Kidney (tissue), 14 donors: ENCODE results near the gene POLD4. TPM values are rescaled to one million over a fixed set of nuclear protein-coding genes. Genes with fewer than 3 reads are reported as not detected.
A peak's percentile ranks its signal among the peaks of the same experiment; 100 is the strongest.

Experiments used
- DNase-seq, 5 donors: peaks; one replicate each; pipeline ENCODE4 v3.0.0-alpha.2; 2013 to 2020
- FAIRE-seq: peaks from 2 replicates; lab custom pipeline; 2012; peaks lifted over from hg19 to GRCh38; lab: Jason Lieb, UNC
- H3K27ac ChIP-seq, 2 donors: one replicate each; pipeline ENCODE4 v1.7.0; 2013; ENCODE audit warnings: low read depth in 2 of 2, low read length in 2 of 2, inconsistent platforms in 1 of 2
- H3K27me3 ChIP-seq: one replicate; pipeline ENCODE4 v1.7.1; 2013; ENCODE audit warnings: low read length, inconsistent platforms; ENCODE audit not compliant: control insufficient read depth, insufficient read depth
- H3K36me3 ChIP-seq, 3 donors: one replicate each; pipeline versions ENCODE4 v1.7.0 to v1.7.1; 2013; ENCODE audit warnings: low read length in 3 of 3, control low read depth in 1 of 3, inconsistent platforms in 1 of 3; ENCODE audit not compliant: insufficient read depth in 3 of 3, control insufficient read depth in 2 of 3
- H3K4me1 ChIP-seq, 3 donors: one replicate each; pipeline versions ENCODE4 v1.7.0 to v1.7.1; 2013; ENCODE audit warnings: low read length in 3 of 3, inconsistent platforms in 1 of 3, low read depth in 1 of 3; ENCODE audit not compliant: control insufficient read depth in 2 of 3, insufficient read depth in 2 of 3
- H3K4me3 ChIP-seq, 3 donors: one replicate each; pipeline versions ENCODE4 v1.7.0 to v1.8.1; 2013; ENCODE audit warnings: low read length in 3 of 3, control low read depth in 1 of 3, inconsistent platforms in 1 of 3
- H3K9ac ChIP-seq, 3 donors: one replicate each; pipeline versions ENCODE4 v1.7.0 to v1.7.1; 2013; ENCODE audit warnings: low read length in 3 of 3, control low read depth in 1 of 3, inconsistent platforms in 1 of 3
- H3K9me3 ChIP-seq, 3 donors: one replicate each; pipeline versions ENCODE4 v1.7.0 to v1.7.1; 2013; ENCODE audit warnings: low read length in 3 of 3, control low read depth in 1 of 3, inconsistent platforms in 1 of 3; ENCODE audit not compliant: control insufficient read depth in 2 of 3, insufficient read depth in 1 of 3
- intact Hi-C: fragments of 100-400 bp; cut with DNase I; formaldehyde crosslinking; loops from one replicate; pipeline ENCODE4 v1.11.1; 2022
- polyA plus RNA-seq: library from polyadenylated mRNA; stranded (reverse); fragments of 350-450 nt; fragmentation: Illumina TruSeq; extraction: RNeasy Lipid Tissue Mini Kit (QIAGEN cat#74804); gene quantifications from one replicate; pipeline ENCODE4 v1.2.3, GENCODE V29; 2014; ENCODE audit warnings: low read depth, low replicate concordance; ENCODE audit not compliant: insufficient read depth
- total RNA-seq: library from RNA; stranded (reverse); fragmentation: NEBNext Ultra II Directional; extraction: Animal tissue kit (Norgen Biotek cat#: 25700); gene quantifications from one replicate; pipeline ENCODE4 v1.2.1, GENCODE V29; 2021
- TF ChIP-seq, protein P1 (sequence below): IDR thresholded peaks from 3 replicates; pipeline ENCODE4 v1.5.1; 2012; ENCODE audit warnings: mild to moderate bottlenecking, moderate library complexity, borderline replicate concordance; ENCODE audit not compliant: insufficient read depth; ENCODE audit errors: extremely low read depth
- donor health status: control.
- donor health status: control.
- donor health status: control.
- donor health status: control.
- donor health status: control.
- donor health status: DM: yes; HTN: yes; CAD: no.
- donor health status: Normal renal cell carcinoma (clear cell type).

Gene POLD4
- total and polyA plus RNA-seq, 2 donors from 2014 or later = 54.4 to 174 TPM

DNA sequence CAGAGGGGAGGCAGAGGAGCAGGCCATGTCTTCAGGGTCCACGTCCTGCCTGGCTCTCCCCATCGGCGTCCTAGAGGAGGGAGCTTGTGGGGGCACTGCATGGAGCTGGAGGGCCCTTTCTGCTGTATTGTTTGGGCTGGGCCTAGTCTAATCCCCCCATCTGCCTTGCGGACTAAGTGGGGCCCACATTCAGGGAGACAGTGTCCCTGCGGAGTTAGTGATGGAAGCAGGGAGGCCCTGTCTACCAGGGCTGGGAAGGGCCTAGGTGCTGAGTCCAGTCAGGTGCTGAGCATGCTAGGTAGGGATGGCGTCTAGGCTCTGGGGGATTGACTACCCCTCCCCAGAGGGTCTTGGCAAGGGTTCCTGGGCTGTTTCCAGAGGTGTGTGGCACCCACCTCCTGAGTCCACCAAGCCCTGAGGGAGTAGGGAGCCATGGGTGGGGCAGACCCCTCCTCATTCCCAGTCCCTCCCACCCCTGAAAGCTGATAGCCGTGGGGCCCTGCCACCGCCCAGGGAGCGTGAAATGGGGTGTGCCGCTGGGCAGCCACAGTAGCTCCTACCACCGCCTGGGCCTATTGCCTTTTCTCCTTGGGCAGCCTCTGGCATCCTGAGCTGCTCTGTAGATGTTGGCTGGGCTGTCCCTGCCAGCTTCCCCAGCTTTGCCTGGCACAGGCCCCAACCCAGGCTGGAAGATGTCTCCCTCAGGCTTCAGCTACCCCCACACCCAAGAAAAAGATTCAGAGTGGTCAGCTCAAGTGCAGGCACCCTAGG, 1.9 kb upstream of the POLD4 start:
- peaks cover 2 to 47% (median 33%) of the 10 kb centered on the region in 3 donors for H3K4me1 ChIP-seq
- H3K27ac ChIP-seq = peak overlapping the region; percentile 99 to 100
- FAIRE-seq (no peak), DNase-seq (peak in 1 of 5 donors; percentile 64)
- peak overlapping the region in 2 of 3 donors; percentile 4 to 96 for H3K9ac ChIP-seq
- TF ChIP-seq, protein P1, sequence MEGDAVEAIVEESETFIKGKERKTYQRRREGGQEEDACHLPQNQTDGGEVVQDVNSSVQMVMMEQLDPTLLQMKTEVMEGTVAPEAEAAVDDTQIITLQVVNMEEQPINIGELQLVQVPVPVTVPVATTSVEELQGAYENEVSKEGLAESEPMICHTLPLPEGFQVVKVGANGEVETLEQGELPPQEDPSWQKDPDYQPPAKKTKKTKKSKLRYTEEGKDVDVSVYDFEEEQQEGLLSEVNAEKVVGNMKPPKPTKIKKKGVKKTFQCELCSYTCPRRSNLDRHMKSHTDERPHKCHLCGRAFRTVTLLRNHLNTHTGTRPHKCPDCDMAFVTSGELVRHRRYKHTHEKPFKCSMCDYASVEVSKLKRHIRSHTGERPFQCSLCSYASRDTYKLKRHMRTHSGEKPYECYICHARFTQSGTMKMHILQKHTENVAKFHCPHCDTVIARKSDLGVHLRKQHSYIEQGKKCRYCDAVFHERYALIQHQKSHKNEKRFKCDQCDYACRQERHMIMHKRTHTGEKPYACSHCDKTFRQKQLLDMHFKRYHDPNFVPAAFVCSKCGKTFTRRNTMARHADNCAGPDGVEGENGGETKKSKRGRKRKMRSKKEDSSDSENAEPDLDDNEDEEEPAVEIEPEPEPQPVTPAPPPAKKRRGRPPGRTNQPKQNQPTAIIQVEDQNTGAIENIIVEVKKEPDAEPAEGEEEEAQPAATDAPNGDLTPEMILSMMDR = no peak
- no peaks in the 10 kb centered on the region for H3K9me3 ChIP-seq
- no peaks in the 10 kb centered on the region for H3K36me3 ChIP-seq
- intact Hi-C loops = no loop called here
- H3K27me3 ChIP-seq = no peaks in the 10 kb centered on the region
- H3K4me3 ChIP-seq = no peak overlapping the region

DNA sequence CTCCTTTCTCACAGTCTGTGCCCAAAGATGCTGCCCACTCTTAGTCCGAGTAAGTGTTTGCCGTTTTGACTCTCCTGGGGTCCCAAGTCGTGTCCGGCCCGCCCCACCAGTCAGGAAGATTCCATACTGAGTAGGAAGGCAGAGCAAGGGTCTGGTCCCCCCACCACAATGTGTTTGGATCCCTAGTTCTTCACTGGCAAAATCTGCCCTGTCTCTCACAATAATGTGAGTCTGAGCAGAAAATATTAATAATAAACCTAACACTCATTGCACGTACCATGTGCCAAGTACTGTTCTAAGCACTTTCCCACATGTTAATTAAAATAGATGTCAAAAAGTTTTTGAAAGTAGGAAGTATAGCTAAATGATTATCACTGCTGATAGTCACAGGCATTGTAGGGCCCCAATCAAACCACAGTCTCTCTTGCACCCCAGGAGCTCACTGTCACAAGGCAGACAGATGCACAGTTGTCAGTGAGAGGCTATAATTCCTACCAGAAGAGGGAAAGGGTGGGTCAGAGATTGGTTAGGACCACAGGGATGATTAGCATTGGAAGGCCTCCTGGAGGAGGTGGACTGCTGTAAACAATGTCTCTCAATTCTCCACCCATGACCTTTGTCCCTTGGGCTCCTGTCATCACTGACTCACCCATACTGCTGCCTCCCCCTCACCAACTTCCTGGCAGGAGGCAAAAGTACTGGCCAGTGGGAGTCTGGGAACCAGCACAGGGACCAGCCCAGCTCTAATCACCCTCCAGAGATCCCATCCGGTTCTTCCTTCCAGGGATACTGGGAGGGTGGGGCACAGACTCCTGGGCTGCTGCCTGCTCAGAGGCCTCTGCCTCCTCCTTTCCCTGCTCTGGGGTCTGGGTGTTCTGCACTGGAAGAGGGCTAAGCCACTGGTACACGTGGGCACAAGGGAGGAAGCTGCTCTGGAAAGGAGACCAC, 1.0 kb upstream of the POLD4 start:
- FAIRE-seq (no peak), DNase-seq (peak in 3 of 5 donors; percentile 63 to 90 (median 68))
- Histone ChIP-seq H3K36me3 (no peaks in the 10 kb centered on the region), H3K4me1 (peaks cover 2 to 47% (median 33%) of the 10 kb centered on the region in 3 donors), H3K27ac (peak overlapping the region; percentile 99 to 100), H3K9me3 (no peaks in the 10 kb centered on the region), H3K27me3 (no peaks in the 10 kb centered on the region), H3K9ac (peak overlapping the region in 2 of 3 donors; percentile 57 to 96), H3K4me3 (peak overlapping the region in 2 of 3 donors; percentile 62 to 88)
- intact Hi-C loops = no loop called here
- TF ChIP-seq, protein P1 = no peak

DNA sequence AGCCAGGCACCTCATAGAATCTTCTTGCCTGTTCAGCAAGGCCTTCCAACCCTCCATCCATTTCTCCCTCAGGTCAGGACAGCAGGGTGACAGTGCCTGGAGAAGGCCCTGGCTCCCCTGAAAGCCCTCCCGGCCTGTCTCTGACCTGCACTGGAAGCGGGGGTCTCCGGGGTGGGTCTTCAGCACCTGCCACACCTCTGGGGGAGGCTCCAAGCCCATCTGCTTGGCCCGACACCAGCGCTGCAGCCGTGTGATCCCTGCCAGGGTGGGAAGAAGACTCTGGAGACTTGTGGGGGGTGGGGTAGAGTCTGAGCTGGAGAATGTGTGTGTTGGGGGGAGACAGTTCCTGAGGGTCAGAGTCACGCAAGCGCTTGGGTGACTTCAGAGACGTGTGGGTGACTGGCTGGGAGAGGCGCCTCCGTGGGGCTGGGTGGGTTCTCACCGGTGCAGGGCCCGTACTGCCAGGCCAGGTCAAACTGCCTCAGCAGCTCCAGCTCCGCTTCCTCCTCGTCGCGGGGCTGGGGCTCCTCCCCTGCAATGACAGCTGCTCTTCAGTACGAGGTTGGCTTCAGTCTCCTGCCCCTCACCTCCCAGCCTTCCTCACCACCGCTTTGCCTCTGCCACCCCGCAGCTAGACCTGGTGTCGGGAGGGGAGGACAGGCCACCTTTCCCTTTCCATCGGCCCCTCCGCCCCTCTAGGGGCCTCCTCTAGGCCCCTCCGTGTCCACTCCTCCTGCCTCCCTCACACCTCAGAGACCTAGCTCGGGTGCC, 615 bp downstream of the POLD4 start:
- no peaks in the 10 kb centered on the region for H3K27me3 ChIP-seq
- H3K4me1 ChIP-seq = peaks cover 2 to 47% (median 33%) of the 10 kb centered on the region in 3 donors
- no peak for FAIRE-seq
- no peaks in the 10 kb centered on the region for H3K9me3 ChIP-seq
- intact Hi-C loops = no loop called here
- H3K27ac ChIP-seq = peak overlapping the region; percentile 99 to 100
- H3K9ac ChIP-seq = peak overlapping the region; percentile 77 to 96 (median 95)
- TF ChIP-seq, protein P1 = no peak
- peak overlapping the region; percentile 66 to 88 (median 81) for H3K4me3 ChIP-seq
- H3K36me3 ChIP-seq = no peaks in the 10 kb centered on the region
- peak in 1 of 5 donors; percentile 90 for DNase-seq
